HG03342 (cell line): Measurements from ENCODE around the gene NFKB2.
A peak's percentile ranks its signal among the peaks of the same experiment; 100 is the strongest.

Source experiments
- ATAC-seq: cut with Tn5 transposase; IDR thresholded peaks from one replicate; pipeline ENCODE4 v1.9.1; 2021; ENCODE audit warnings: mild to moderate bottlenecking, moderate library complexity; ENCODE audit not compliant: unreplicated experiment

Gene NFKB2

GRCh38 chr10:102395400-102396316, at the start of gene NFKB2:
NFKB2 (plus strand) TSS chr10:102395705; CDS start chr10:102395960, 255 bp downstream.
- peak; percentile 31 for ATAC-seq

GRCh38 chr10:102347236-102347828, 48.2 kb upstream of the NFKB2 start:
- ATAC-seq, result no peak

- no peak for ATAC-seq
Measured at GRCh38 chr10:102352066-102352715, 43.3 kb upstream of the NFKB2 start.

- ATAC-seq, result no peak
Measured at GRCh38 chr10:102354451-102354850, 41.1 kb upstream of the NFKB2 start.

GRCh38 chr10:102358712-102359382, 36.7 kb upstream of the NFKB2 start:
- ATAC-seq, result no peak

- no peak for ATAC-seq
Measured at GRCh38 chr10:102367441-102367840, 28.1 kb upstream of the NFKB2 start.

- no peak for ATAC-seq
Measured at GRCh38 chr10:102368077-102368476, 27.4 kb upstream of the NFKB2 start.

- no peak for ATAC-seq
Measured at GRCh38 chr10:102371295-102371694, 24.2 kb upstream of the NFKB2 start.

GRCh38 chr10:102375250-102375649, 20.3 kb upstream of the NFKB2 start:
- ATAC-seq, result no peak

GRCh38 chr10:102375867-102376266, 19.6 kb upstream of the NFKB2 start:
- no peak for ATAC-seq

GRCh38 chr10:102376901-102377300, 18.6 kb upstream of the NFKB2 start:
- ATAC-seq, result no peak

- no peak for ATAC-seq
Measured at GRCh38 chr10:102379383-102379782, 16.1 kb upstream of the NFKB2 start.

GRCh38 chr10:102381983-102382382, 13.5 kb upstream of the NFKB2 start:
- ATAC-seq, result no peak

GRCh38 chr10:102382871-102383270, 12.6 kb upstream of the NFKB2 start:
- no peak for ATAC-seq

- no peak for ATAC-seq
Measured at GRCh38 chr10:102384053-102384452, 11.5 kb upstream of the NFKB2 start.

- no peak for ATAC-seq
Measured at GRCh38 chr10:102384606-102385429, 10.7 kb upstream of the NFKB2 start.

- ATAC-seq, result no peak
Measured at GRCh38 chr10:102389894-102390293, 5.6 kb upstream of the NFKB2 start.

GRCh38 chr10:102392306-102392705, 3.2 kb upstream of the NFKB2 start:
- ATAC-seq, result no peak

- no peak for ATAC-seq
Measured at GRCh38 chr10:102393411-102394078, 2.0 kb upstream of the NFKB2 start.
